Adrenal gland (tissue), 12 donors: Measurements from ENCODE around the gene KRT6B. TPM values are rescaled to one million over a fixed set of nuclear protein-coding genes. Genes with fewer than 3 reads are reported as not detected.
"Not testable (repeated sequence)": the region's sequence is repeated elsewhere in the genome, so short reads cannot be mapped to it uniquely, and the experiment has no call there.

Source experiments
- DNase-seq, 7 donors: peaks; one replicate each; pipeline ENCODE4 v3.0.0-alpha.2; 2019 to 2020
- H3K27ac ChIP-seq, 5 donors: fragments of 200-600 bp; sonication (generic) in 4 of 5; 1 replicate in 3 of 5; 2 replicates in 2 of 5; pipeline versions ENCODE4 v1.5.1 to v1.8.0; 2016 to 2020; ENCODE audit warnings: mild to moderate bottlenecking in 1 of 5
- H3K27me3 ChIP-seq: fragments of 200-600 bp; 2 replicates; pipeline ENCODE4 v1.8.0; 2021
- H3K36me3 ChIP-seq, 2 donors: fragments of 200-600 bp; replicated peaks in 1 of 2; 1 replicate in 1 of 2; 2 replicates in 1 of 2; pipeline versions ENCODE4 v1.5.1 to v1.8.0; 2018 to 2022
- H3K4me1 ChIP-seq, 2 donors: fragments of 200-600 bp; replicated peaks in 1 of 2; 1 replicate in 1 of 2; 2 replicates in 1 of 2; pipeline versions ENCODE4 v1.5.1 to v1.8.0; 2018 to 2021
- H3K4me3 ChIP-seq, 4 donors: fragments of 200-600 bp; sonication (generic) in 3 of 4; one replicate each; pipeline ENCODE4 v1.5.1; 2016 to 2018
- H3K9me3 ChIP-seq, 3 donors: fragments of 200-600 bp; sonication (generic) in 1 of 3; replicated peaks in 1 of 3; 1 replicate in 2 of 3; 2 replicates in 1 of 3; pipeline versions ENCODE4 v1.5.1 to v1.8.0; 2016 to 2021
- POLR2A ChIP-seq, 2 donors: fragments of 450-650 bp; IDR thresholded peaks; one replicate each; pipeline ENCODE4 v1.6.1; 2017; ENCODE audit warnings: antibody characterized with exemption in 2 of 2, mild to moderate bottlenecking in 2 of 2, moderate library complexity in 1 of 2
- WGBS, 4 donors: extraction: QIAGEN DNeasy Blood & Tissue Kit in 2 of 4; methylation state at CpG; one replicate each; pipeline versions ENCODE4 v1.1.5 to v1.1.7; 2013 to 2017; 5-methylcytosine and 5-hydroxymethylcytosine counted together
- intact Hi-C, 2 donors: fragments of 100-400 bp; cut with DNase I; formaldehyde crosslinking; loops; one replicate each; pipeline versions ENCODE4 v1.14.1 to v1.15.0; 2022 to 2023
- polyA plus RNA-seq, 3 donors: library from polyadenylated mRNA; stranded (reverse); fragments of 200-250 nt in 2 of 3; fragments of 350-450 nt in 1 of 3; fragmentation: Illumina TruSeq in 1 of 3; extraction: RNeasy Lipid Tissue Mini Kit (QIAGEN cat#74804) in 1 of 3; gene quantifications; one replicate each; pipeline ENCODE4 v1.2.3, GENCODE V29; 2013 to 2014
- total RNA-seq, 9 donors: library from RNA; depleted of rRNA in 4 of 9; stranded (reverse); fragments of >200 nt in 4 of 9; fragments of 120-200 nt in 1 of 9; fragmentation: NEBNext Ultra II Directional in 1 of 9; extraction: Animal tissue kit (Norgen Biotek cat#: 25700) in 1 of 9; gene quantifications; one replicate each; pipeline versions ENCODE4 v1.1.0 to v1.2.4, GENCODE V29; 2013 to 2023
- TF ChIP-seq, protein P1 (sequence below), 6 experiments: fragments of 450-650 bp in 4 of 6; fragments of 200-600 bp in 2 of 6; sonication (generic) in 1 of 6; IDR thresholded peaks; 1 replicate in 5 of 6; 2 replicates in 1 of 6; pipeline versions ENCODE4 v1.5.1 to v1.8.0; 2016 to 2021; ENCODE audit warnings: antibody characterized with exemption in 6 of 6, mild to moderate bottlenecking in 2 of 6, moderate library complexity in 1 of 6
- donor health status: healthy with polysubstance abuse.
- donor health status: Bipolar disorder and iron deficiency.
- donor health status: DM: yes; HTN: yes; CAD: no.
- donor health status: DM: no; HTN: no; CAD: no.
- donor health status: DM: no; HTN: no; CAD: no.
- donor health status: DM: yes; HTN: yes; CAD: no.

The KRT6B gene
- total and polyA plus RNA-seq, 12 donors, result 0.20 to 0.25 TPM; not detected in 10

DNA sequence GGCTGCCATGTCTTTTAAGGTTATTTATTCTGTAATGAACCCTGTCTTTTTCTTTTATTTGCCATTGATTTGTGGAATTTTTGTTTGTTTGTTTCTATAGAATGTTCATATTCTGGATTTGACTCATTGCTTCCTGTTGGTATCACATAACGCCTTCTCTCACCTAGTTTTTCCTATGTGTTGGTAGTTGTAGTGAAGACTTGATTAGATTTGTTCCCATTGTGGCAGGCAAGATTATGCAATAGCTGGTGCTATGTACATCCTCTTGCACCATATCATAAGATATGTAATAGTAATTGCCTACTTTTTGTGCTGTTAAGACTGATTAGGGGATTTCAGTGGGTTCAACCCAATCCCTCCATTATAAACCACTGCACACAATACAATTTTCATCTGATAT is 3.9 kb upstream of the KRT6B start:
- Histone ChIP-seq H3K27me3 (peaks cover 6% of the 10 kb centered on the region), H3K36me3 (no peaks in the 10 kb centered on the region), H3K9me3 (no peaks in the 10 kb centered on the region), H3K4me3 (no peak overlapping the region), H3K4me1 (no peaks in the 10 kb centered on the region), H3K27ac (no peak overlapping the region)
- DNase-seq, result no peak
- WGBS, 4 donors, result 68 to 93% (median 84%) methylated on average over 1 of the region's 1 CpG
- intact Hi-C loops, result no loop called here
- TF ChIP-seq POLR2A (IDR thresholded peaks at IDR 0.05), result no peak
- TF ChIP-seq, protein P1, sequence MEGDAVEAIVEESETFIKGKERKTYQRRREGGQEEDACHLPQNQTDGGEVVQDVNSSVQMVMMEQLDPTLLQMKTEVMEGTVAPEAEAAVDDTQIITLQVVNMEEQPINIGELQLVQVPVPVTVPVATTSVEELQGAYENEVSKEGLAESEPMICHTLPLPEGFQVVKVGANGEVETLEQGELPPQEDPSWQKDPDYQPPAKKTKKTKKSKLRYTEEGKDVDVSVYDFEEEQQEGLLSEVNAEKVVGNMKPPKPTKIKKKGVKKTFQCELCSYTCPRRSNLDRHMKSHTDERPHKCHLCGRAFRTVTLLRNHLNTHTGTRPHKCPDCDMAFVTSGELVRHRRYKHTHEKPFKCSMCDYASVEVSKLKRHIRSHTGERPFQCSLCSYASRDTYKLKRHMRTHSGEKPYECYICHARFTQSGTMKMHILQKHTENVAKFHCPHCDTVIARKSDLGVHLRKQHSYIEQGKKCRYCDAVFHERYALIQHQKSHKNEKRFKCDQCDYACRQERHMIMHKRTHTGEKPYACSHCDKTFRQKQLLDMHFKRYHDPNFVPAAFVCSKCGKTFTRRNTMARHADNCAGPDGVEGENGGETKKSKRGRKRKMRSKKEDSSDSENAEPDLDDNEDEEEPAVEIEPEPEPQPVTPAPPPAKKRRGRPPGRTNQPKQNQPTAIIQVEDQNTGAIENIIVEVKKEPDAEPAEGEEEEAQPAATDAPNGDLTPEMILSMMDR (IDR thresholded peaks at IDR 0.05), result no peak

- H3K9me3 ChIP-seq, result no peaks in the 10 kb centered on the region
- no peaks in the 10 kb centered on the region for H3K4me1 ChIP-seq
- no peaks in the 10 kb centered on the region for H3K36me3 ChIP-seq
- no peak for DNase-seq
- H3K27ac ChIP-seq, result no peak overlapping the region
- H3K4me3 ChIP-seq, result no peak overlapping the region
- H3K27me3 ChIP-seq, result no peaks in the 10 kb centered on the region
- TF ChIP-seq, protein P1 (IDR thresholded peaks at IDR 0.05), result no peak
- no peak for TF ChIP-seq POLR2A (IDR thresholded peaks at IDR 0.05)
- intact Hi-C loops, result no loop called here
- WGBS, 4 donors, result 56 to 71% (median 65%) methylated on average over 3 of the region's 3 CpGs
Measured at GRCh38 chr12:52454411-52455201, 2.7 kb upstream of the KRT6B start.

- Histone ChIP-seq H3K27ac (no peak overlapping the region), H3K9me3 (no peaks in the 10 kb centered on the region), H3K36me3 (no peaks in the 10 kb centered on the region), H3K4me1 (no peaks in the 10 kb centered on the region), H3K4me3 (no peak overlapping the region), H3K27me3 (no peaks in the 10 kb centered on the region)
- WGBS, 4 donors, result 42 to 55% (median 45%) methylated on average over 3 of the region's 3 CpGs
- DNase-seq, result no peak
- intact Hi-C loops, result no loop called here
- TF ChIP-seq POLR2A (IDR thresholded peaks at IDR 0.05), result no peak
- TF ChIP-seq, protein P1 (IDR thresholded peaks at IDR 0.05), result no peak
Measured at GRCh38 chr12:52448228-52448627, 3.7 kb downstream of the KRT6B start.

GRCh38 chr12:52447196-52447595 is 4.8 kb downstream of the KRT6B start:
- DNase-seq, H3K9me3 ChIP-seq, H3K27ac ChIP-seq, intact Hi-C loops, H3K4me1 ChIP-seq, H3K36me3 ChIP-seq, H3K4me3 ChIP-seq, H3K27me3 ChIP-seq: not testable (repeated sequence)
- 87 to 94% (median 91%) methylated on average over 5 to 11 of the region's 11 CpGs for WGBS, 4 donors
